ENCODE results near the gene OLAH. TPM values are rescaled to one million over a fixed set of nuclear protein-coding genes. Genes with fewer than 3 reads are reported as not detected.
A peak's percentile ranks its signal among the peaks of the same experiment; 100 is the strongest.
"Not testable (repeated sequence)": the region's sequence is repeated elsewhere in the genome, so short reads cannot be mapped to it uniquely, and the experiment has no call there.

The OLAH gene
- polyA plus RNA-seq, 1 donor (not counting 4 experiments of a cell fraction or from before 2014, with no cell fraction given): 0.54 TPM

- H3K4me3 ChIP-seq (ENCODE audit: control insufficient read depth in 2 of 3, extremely low read depth in 1 of 3, insufficient read depth in 2 of 3, low read depth in 1 of 3, low read length in 3 of 3); dilution Hi-C loops (cut with MboI; ENCODE audit: extremely low pct_ligation_motif_present, low sequenced_read_pairs); H3K27me3 ChIP-seq (ENCODE audit: control insufficient read depth, extremely low read depth, insufficient read depth, low read length); H3K36me3 ChIP-seq (ENCODE audit: control insufficient read depth in 2 of 2, extremely low read depth in 1 of 2, insufficient read depth in 2 of 2, low read length in 2 of 2); H2AFZ ChIP-seq (ENCODE audit: control insufficient read depth, low read length); H3K9me3 ChIP-seq (ENCODE audit: control insufficient read depth, low read depth, low read length); H3K27ac ChIP-seq (ENCODE audit: control insufficient read depth, insufficient read depth, low read length); H3K79me2 ChIP-seq (ENCODE audit: control insufficient read depth, insufficient read depth, low read length); H4K20me1 ChIP-seq (ENCODE audit: control insufficient read depth, extremely low read depth, insufficient read depth, low read length); H3K9ac ChIP-seq (ENCODE audit: control insufficient read depth, extremely low read depth, insufficient read depth, low read length); H3K9me1 ChIP-seq (ENCODE audit: control insufficient read depth, extremely low read depth, insufficient read depth, low read length): not testable (repeated sequence)
- peak in 1 of 3 experiments; percentile 38 for TF ChIP-seq CTCF (optimal IDR thresholded peaks at IDR 0.05 in 1 of 3, IDR thresholded peaks at IDR 0.05 in 1 of 3, conservative IDR thresholded peaks at IDR 0.05 in 1 of 3; ENCODE audit: extremely low read depth in 1 of 3, insufficient read depth in 2 of 3, low read length in 3 of 3)
- DNase-seq (ENCODE audit: low read depth, low spot score) (peak; percentile 63), FAIRE-seq (peak; percentile 67)
- H3K4me2 ChIP-seq (ENCODE audit: control insufficient read depth, extremely low read depth, insufficient read depth, low read depth, low read length): peak overlapping the region; percentile 27
- H3K4me1 ChIP-seq (ENCODE audit: control insufficient read depth, extremely low read depth, insufficient read depth, low read length): peaks cover 12% of the 10 kb centered on the region
Measured at GRCh38 chr10:15013530-15013929, 30.2 kb upstream of the OLAH start.

GRCh38 chr10:15015451-15015850 is 28.3 kb upstream of the OLAH start:
- H3K9me1 ChIP-seq (ENCODE audit: control insufficient read depth, extremely low read depth, insufficient read depth, low read length): no peaks in the 10 kb centered on the region
- no peaks in the 10 kb centered on the region for H3K27me3 ChIP-seq (ENCODE audit: control insufficient read depth, extremely low read depth, insufficient read depth, low read length)
- H3K79me2 ChIP-seq (ENCODE audit: control insufficient read depth, insufficient read depth, low read length): no peaks in the 10 kb centered on the region
- no peak overlapping the region for H3K4me2 ChIP-seq (ENCODE audit: control insufficient read depth, extremely low read depth, insufficient read depth, low read depth, low read length)
- H3K36me3 ChIP-seq (ENCODE audit: control insufficient read depth in 2 of 2, extremely low read depth in 1 of 2, insufficient read depth in 2 of 2, low read length in 2 of 2): no peaks in the 10 kb centered on the region
- TF ChIP-seq EZH2 (IDR thresholded peaks at IDR 0.05; ENCODE audit: low read length) (no peak), CTCF (optimal IDR thresholded peaks at IDR 0.05 in 1 of 3, IDR thresholded peaks at IDR 0.05 in 1 of 3, conservative IDR thresholded peaks at IDR 0.05 in 1 of 3; ENCODE audit: extremely low read depth in 1 of 3, insufficient read depth in 2 of 3, low read length in 3 of 3) (no peak)
- no peak overlapping the region for H3K9ac ChIP-seq (ENCODE audit: control insufficient read depth, extremely low read depth, insufficient read depth, low read length)
- no peak overlapping the region for H2AFZ ChIP-seq (ENCODE audit: control insufficient read depth, low read length)
- FAIRE-seq (no peak), DNase-seq (ENCODE audit: low read depth, low spot score) (no peak)
- no peak overlapping the region for H3K4me3 ChIP-seq (ENCODE audit: control insufficient read depth in 2 of 3, extremely low read depth in 1 of 3, insufficient read depth in 2 of 3, low read depth in 1 of 3, low read length in 3 of 3)
- H3K27ac ChIP-seq (ENCODE audit: control insufficient read depth, insufficient read depth, low read length): no peak overlapping the region
- dilution Hi-C loops (cut with MboI; ENCODE audit: extremely low pct_ligation_motif_present, low sequenced_read_pairs): no loop called here
- H4K20me1 ChIP-seq (ENCODE audit: control insufficient read depth, extremely low read depth, insufficient read depth, low read length): no peaks in the 10 kb centered on the region
- H3K4me1 ChIP-seq (ENCODE audit: control insufficient read depth, extremely low read depth, insufficient read depth, low read length): peaks cover 12% of the 10 kb centered on the region
- H3K9me3 ChIP-seq (ENCODE audit: control insufficient read depth, low read depth, low read length): no peaks in the 10 kb centered on the region

- H3K79me2 ChIP-seq (ENCODE audit: control insufficient read depth, insufficient read depth, low read length); dilution Hi-C loops (cut with MboI; ENCODE audit: extremely low pct_ligation_motif_present, low sequenced_read_pairs); DNase-seq (ENCODE audit: low read depth, low spot score); H3K27ac ChIP-seq (ENCODE audit: control insufficient read depth, insufficient read depth, low read length); H3K4me3 ChIP-seq (ENCODE audit: control insufficient read depth in 2 of 3, extremely low read depth in 1 of 3, insufficient read depth in 2 of 3, low read depth in 1 of 3, low read length in 3 of 3); FAIRE-seq; H3K4me2 ChIP-seq (ENCODE audit: control insufficient read depth, extremely low read depth, insufficient read depth, low read depth, low read length); H3K27me3 ChIP-seq (ENCODE audit: control insufficient read depth, extremely low read depth, insufficient read depth, low read length); H3K36me3 ChIP-seq (ENCODE audit: control insufficient read depth in 2 of 2, extremely low read depth in 1 of 2, insufficient read depth in 2 of 2, low read length in 2 of 2); H3K4me1 ChIP-seq (ENCODE audit: control insufficient read depth, extremely low read depth, insufficient read depth, low read length); H4K20me1 ChIP-seq (ENCODE audit: control insufficient read depth, extremely low read depth, insufficient read depth, low read length); H2AFZ ChIP-seq (ENCODE audit: control insufficient read depth, low read length); H3K9me3 ChIP-seq (ENCODE audit: control insufficient read depth, low read depth, low read length); H3K9ac ChIP-seq (ENCODE audit: control insufficient read depth, extremely low read depth, insufficient read depth, low read length); H3K9me1 ChIP-seq (ENCODE audit: control insufficient read depth, extremely low read depth, insufficient read depth, low read length): not testable (repeated sequence)
Measured at GRCh38 chr10:15020966-15021365, 22.8 kb upstream of the OLAH start.

- H3K27me3 ChIP-seq (ENCODE audit: control insufficient read depth, extremely low read depth, insufficient read depth, low read length); H3K4me3 ChIP-seq (ENCODE audit: control insufficient read depth in 2 of 3, extremely low read depth in 1 of 3, insufficient read depth in 2 of 3, low read depth in 1 of 3, low read length in 3 of 3); H3K36me3 ChIP-seq (ENCODE audit: control insufficient read depth in 2 of 2, extremely low read depth in 1 of 2, insufficient read depth in 2 of 2, low read length in 2 of 2); H3K79me2 ChIP-seq (ENCODE audit: control insufficient read depth, insufficient read depth, low read length); H3K27ac ChIP-seq (ENCODE audit: control insufficient read depth, insufficient read depth, low read length); H4K20me1 ChIP-seq (ENCODE audit: control insufficient read depth, extremely low read depth, insufficient read depth, low read length); DNase-seq (ENCODE audit: low read depth, low spot score); H2AFZ ChIP-seq (ENCODE audit: control insufficient read depth, low read length); H3K9me3 ChIP-seq (ENCODE audit: control insufficient read depth, low read depth, low read length); H3K9ac ChIP-seq (ENCODE audit: control insufficient read depth, extremely low read depth, insufficient read depth, low read length); H3K4me2 ChIP-seq (ENCODE audit: control insufficient read depth, extremely low read depth, insufficient read depth, low read depth, low read length); dilution Hi-C loops (cut with MboI; ENCODE audit: extremely low pct_ligation_motif_present, low sequenced_read_pairs); FAIRE-seq; H3K9me1 ChIP-seq (ENCODE audit: control insufficient read depth, extremely low read depth, insufficient read depth, low read length); H3K4me1 ChIP-seq (ENCODE audit: control insufficient read depth, extremely low read depth, insufficient read depth, low read length): not testable (repeated sequence)
Measured at GRCh38 chr10:15023079-15023478, 20.7 kb upstream of the OLAH start.

All from keratinocyte (primary cell).